Skin of body (tissue), 2 donors: ENCODE results near the gene GNA14. TPM values are rescaled to one million over a fixed set of nuclear protein-coding genes. Genes with fewer than 3 reads are reported as not detected.

Experiments
- DNase-seq: peaks from one replicate; lab custom pipeline; 2025; lab: John Stamatoyannopoulos, UW
- total RNA-seq: library from RNA; depleted of rRNA; stranded (reverse); fragments of >200 nt; gene quantifications from one replicate; pipeline ENCODE4 v1.2.3, GENCODE V29; 2014

GNA14 gene
- total RNA-seq, 1 donor from 2014 or later: 1.6 TPM

- DNase-seq: no peak
Observed at GRCh38 chr9:77543131-77543822, 104.8 kb downstream of the GNA14 start.

- no peak for DNase-seq
Observed at GRCh38 chr9:77541600-77541999, 106.5 kb downstream of the GNA14 start.

- no peak for DNase-seq
Observed at GRCh38 chr9:77541055-77541454, 107.1 kb downstream of the GNA14 start.

- DNase-seq: no peak
Observed at GRCh38 chr9:77534376-77535057, 113.6 kb downstream of the GNA14 start.

GRCh38 chr9:77533671-77534070, 114.5 kb downstream of the GNA14 start:
- no peak for DNase-seq

GRCh38 chr9:77532607-77533006, 115.5 kb downstream of the GNA14 start:
- no peak for DNase-seq

- DNase-seq: no peak
Observed at GRCh38 chr9:77531400-77531799, 116.7 kb downstream of the GNA14 start.

GRCh38 chr9:77523891-77524290, 124.2 kb downstream of the GNA14 start:
- peak; percentile 29 for DNase-seq

- DNase-seq: no peak
Observed at GRCh38 chr9:77521091-77521490, 127.0 kb downstream of the GNA14 start.

- no peak for DNase-seq
Observed at GRCh38 chr9:77518688-77519087, 129.4 kb downstream of the GNA14 start.

GRCh38 chr9:77516781-77517180, 131.3 kb downstream of the GNA14 start:
- DNase-seq: no peak

- no peak for DNase-seq
Observed at GRCh38 chr9:77514886-77515711, 133.0 kb downstream of the GNA14 start.

GRCh38 chr9:77513457-77513856, 134.7 kb downstream of the GNA14 start:
- DNase-seq: no peak

- no peak for DNase-seq
Observed at GRCh38 chr9:77512876-77513275, 135.2 kb downstream of the GNA14 start.

- no peak for DNase-seq
Observed at GRCh38 chr9:77511525-77511924, 136.6 kb downstream of the GNA14 start.

GRCh38 chr9:77510666-77511065, 137.5 kb downstream of the GNA14 start:
- DNase-seq: no peak

- DNase-seq: no peak
Observed at GRCh38 chr9:77508396-77508795, 139.7 kb downstream of the GNA14 start.

GRCh38 chr9:77507212-77507961, 140.7 kb downstream of the GNA14 start:
- DNase-seq: peak; percentile 36

GRCh38 chr9:77505232-77505631, 142.9 kb downstream of the GNA14 start:
- no peak for DNase-seq

GRCh38 chr9:77502568-77502967, 145.6 kb downstream of the GNA14 start:
- DNase-seq: no peak

- peak; percentile 36 for DNase-seq
Observed at GRCh38 chr9:77498891-77499290, 149.2 kb downstream of the GNA14 start.
